ENCODE results near the gene IDH2.
"Not testable (repeated sequence)": the region's sequence is repeated elsewhere in the genome, so short reads cannot be mapped to it uniquely, and the experiment has no call there.

The IDH2 gene

GRCh38 chr15:90080818-90081393 lies 21.4 kb downstream of the IDH2 start:
- Histone ChIP-seq H3K36me3 (ENCODE audit: insufficient read depth, low read length) (peaks cover 25% of the 10 kb centered on the region), H3K9ac (ENCODE audit: low read depth, low read length) (no peak overlapping the region), H3K4me3 (ENCODE audit: low read length) (no peak overlapping the region), H3K27me3 (ENCODE audit: control insufficient read depth, insufficient read depth, low read length) (no peaks in the 10 kb centered on the region), H3K4me2 (ENCODE audit: low read length) (no peak overlapping the region), H3K9me3 (replicated peaks; ENCODE audit: low read length) (no peaks in the 10 kb centered on the region), H3K4me1 (ENCODE audit: control insufficient read depth, insufficient read depth, low read length) (no peaks in the 10 kb centered on the region)

GRCh38 chr15:90080458-90080755 lies 21.9 kb downstream of the IDH2 start:
- Histone ChIP-seq H3K4me2 (ENCODE audit: low read length) (no peak overlapping the region), H3K9ac (ENCODE audit: low read depth, low read length) (no peak overlapping the region), H3K4me3 (ENCODE audit: low read length) (no peak overlapping the region), H3K9me3 (replicated peaks; ENCODE audit: low read length) (no peaks in the 10 kb centered on the region), H3K4me1 (ENCODE audit: control insufficient read depth, insufficient read depth, low read length) (no peaks in the 10 kb centered on the region), H3K36me3 (ENCODE audit: insufficient read depth, low read length) (peaks cover 25% of the 10 kb centered on the region), H3K27me3 (ENCODE audit: control insufficient read depth, insufficient read depth, low read length) (no peaks in the 10 kb centered on the region)

- Histone ChIP-seq H3K4me1 (ENCODE audit: control insufficient read depth, insufficient read depth, low read length) (no peaks in the 10 kb centered on the region), H3K4me2 (ENCODE audit: low read length) (no peak overlapping the region), H3K4me3 (ENCODE audit: low read length) (no peak overlapping the region), H3K36me3 (ENCODE audit: insufficient read depth, low read length) (peaks cover 21% of the 10 kb centered on the region), H3K27me3 (ENCODE audit: control insufficient read depth, insufficient read depth, low read length) (no peaks in the 10 kb centered on the region), H3K9ac (ENCODE audit: low read depth, low read length) (no peak overlapping the region), H3K9me3 (replicated peaks; ENCODE audit: low read length) (no peaks in the 10 kb centered on the region)
Observed at GRCh38 chr15:90079619-90080457, 22.4 kb downstream of the IDH2 start.

GRCh38 chr15:90078965-90079364 lies 23.3 kb downstream of the IDH2 start:
- Histone ChIP-seq H3K4me1 (ENCODE audit: control insufficient read depth, insufficient read depth, low read length) (no peaks in the 10 kb centered on the region), H3K9ac (ENCODE audit: low read depth, low read length) (no peak overlapping the region), H3K4me3 (ENCODE audit: low read length) (no peak overlapping the region), H3K36me3 (ENCODE audit: insufficient read depth, low read length) (peaks cover 24% of the 10 kb centered on the region), H3K9me3 (replicated peaks; ENCODE audit: low read length) (no peaks in the 10 kb centered on the region), H3K4me2 (ENCODE audit: low read length) (no peak overlapping the region), H3K27me3 (ENCODE audit: control insufficient read depth, insufficient read depth, low read length) (no peaks in the 10 kb centered on the region)

- no peak overlapping the region for H3K4me2 ChIP-seq (ENCODE audit: low read length)
- no peaks in the 10 kb centered on the region for H3K27me3 ChIP-seq (ENCODE audit: control insufficient read depth, insufficient read depth, low read length)
- H3K4me3 ChIP-seq (ENCODE audit: low read length): no peak overlapping the region
- H3K4me1 ChIP-seq (ENCODE audit: control insufficient read depth, insufficient read depth, low read length): no peaks in the 10 kb centered on the region
- no peaks in the 10 kb centered on the region for H3K9me3 ChIP-seq (replicated peaks; ENCODE audit: low read length)
- H3K36me3 ChIP-seq (ENCODE audit: insufficient read depth, low read length): peaks cover 21% of the 10 kb centered on the region
- H3K9ac ChIP-seq (ENCODE audit: low read depth, low read length): no peak overlapping the region
Observed at GRCh38 chr15:90076716-90077115, 25.6 kb downstream of the IDH2 start.

GRCh38 chr15:90075420-90076289 lies 26.6 kb downstream of the IDH2 start:
- no peak overlapping the region for H3K4me2 ChIP-seq (ENCODE audit: low read length)
- peaks cover 19% of the 10 kb centered on the region for H3K36me3 ChIP-seq (ENCODE audit: insufficient read depth, low read length)
- H3K27me3 ChIP-seq (ENCODE audit: control insufficient read depth, insufficient read depth, low read length): no peaks in the 10 kb centered on the region
- no peak overlapping the region for H3K9ac ChIP-seq (ENCODE audit: low read depth, low read length)
- no peaks in the 10 kb centered on the region for H3K9me3 ChIP-seq (replicated peaks; ENCODE audit: low read length)
- H3K4me1 ChIP-seq (ENCODE audit: control insufficient read depth, insufficient read depth, low read length): no peaks in the 10 kb centered on the region
- no peak overlapping the region for H3K4me3 ChIP-seq (ENCODE audit: low read length)

- Histone ChIP-seq H3K9me3 (replicated peaks; ENCODE audit: low read length) (no peaks in the 10 kb centered on the region), H3K4me2 (ENCODE audit: low read length) (no peak overlapping the region), H3K9ac (ENCODE audit: low read depth, low read length) (no peak overlapping the region), H3K27me3 (ENCODE audit: control insufficient read depth, insufficient read depth, low read length) (no peaks in the 10 kb centered on the region), H3K4me1 (ENCODE audit: control insufficient read depth, insufficient read depth, low read length) (no peaks in the 10 kb centered on the region), H3K4me3 (ENCODE audit: low read length) (no peak overlapping the region), H3K36me3 (ENCODE audit: insufficient read depth, low read length) (peaks cover 13% of the 10 kb centered on the region)
Observed at GRCh38 chr15:90074916-90075315, 27.4 kb downstream of the IDH2 start.

GRCh38 chr15:90074023-90074422 lies 28.2 kb downstream of the IDH2 start:
- H3K27me3 ChIP-seq (ENCODE audit: control insufficient read depth, insufficient read depth, low read length): no peaks in the 10 kb centered on the region
- H3K9ac ChIP-seq (ENCODE audit: low read depth, low read length): no peak overlapping the region
- H3K9me3 ChIP-seq (replicated peaks; ENCODE audit: low read length): no peaks in the 10 kb centered on the region
- no peak overlapping the region for H3K4me3 ChIP-seq (ENCODE audit: low read length)
- H3K4me2 ChIP-seq (ENCODE audit: low read length): no peak overlapping the region
- H3K36me3 ChIP-seq (ENCODE audit: insufficient read depth, low read length): peaks cover 13% of the 10 kb centered on the region
- no peaks in the 10 kb centered on the region for H3K4me1 ChIP-seq (ENCODE audit: control insufficient read depth, insufficient read depth, low read length)

- Histone ChIP-seq H3K36me3 (ENCODE audit: insufficient read depth, low read length) (peaks cover 17% of the 10 kb centered on the region), H3K9me3 (replicated peaks; ENCODE audit: low read length) (no peaks in the 10 kb centered on the region), H3K4me2 (ENCODE audit: low read length) (no peak overlapping the region), H3K9ac (ENCODE audit: low read depth, low read length) (no peak overlapping the region), H3K27me3 (ENCODE audit: control insufficient read depth, insufficient read depth, low read length) (no peaks in the 10 kb centered on the region), H3K4me1 (ENCODE audit: control insufficient read depth, insufficient read depth, low read length) (no peaks in the 10 kb centered on the region), H3K4me3 (ENCODE audit: low read length) (no peak overlapping the region)
Observed at GRCh38 chr15:90072978-90073640, 29.2 kb downstream of the IDH2 start.

GRCh38 chr15:90071220-90071807 lies 31.0 kb downstream of the IDH2 start:
- no peaks in the 10 kb centered on the region for H3K4me1 ChIP-seq (ENCODE audit: control insufficient read depth, insufficient read depth, low read length)
- H3K36me3 ChIP-seq (ENCODE audit: insufficient read depth, low read length): peaks cover 17% of the 10 kb centered on the region
- no peaks in the 10 kb centered on the region for H3K9me3 ChIP-seq (replicated peaks; ENCODE audit: low read length)
- no peaks in the 10 kb centered on the region for H3K27me3 ChIP-seq (ENCODE audit: control insufficient read depth, insufficient read depth, low read length)
- no peak overlapping the region for H3K4me3 ChIP-seq (ENCODE audit: low read length)
- H3K4me2 ChIP-seq (ENCODE audit: low read length): no peak overlapping the region
- H3K9ac ChIP-seq (ENCODE audit: low read depth, low read length): no peak overlapping the region

GRCh38 chr15:90070623-90071022 lies 31.6 kb downstream of the IDH2 start:
- not testable (repeated sequence) for H3K4me1 ChIP-seq (ENCODE audit: control insufficient read depth, insufficient read depth, low read length); H3K27me3 ChIP-seq (ENCODE audit: control insufficient read depth, insufficient read depth, low read length); H3K4me3 ChIP-seq (ENCODE audit: low read length); H3K9ac ChIP-seq (ENCODE audit: low read depth, low read length); H3K9me3 ChIP-seq (replicated peaks; ENCODE audit: low read length); H3K4me2 ChIP-seq (ENCODE audit: low read length)
- H3K36me3 ChIP-seq (ENCODE audit: insufficient read depth, low read length): peaks cover 14% of the 10 kb centered on the region
